Measurements from ENCODE around the gene NUB1. TPM values are rescaled to one million over a fixed set of nuclear protein-coding genes. Genes with fewer than 3 reads are reported as not detected.
A peak's percentile ranks its signal among the peaks of the same experiment; 100 is the strongest.

NUB1 gene
- total RNA-seq, 1 donor from 2014 or later = 47.5 TPM

- CTCF ChIA-PET = interaction anchor here (4.7 to 4.9 kb wide), 2 partner anchors 11 to 24 kb away, joined by 27 to 34 read pairs; no protein-coding TSS in a partner anchor
- intact Hi-C loops (cut with micrococcal nuclease) = loop anchor here (2.0 to 10.0 kb wide), 5 partner anchors 285 to 1625 kb away; partner anchors contain the start of genes ABCB8, CDK5, SLC4A2 and XRCC2
Observed at GRCh38 chr7:151339651-151340382, 1.8 kb upstream of the NUB1 start.

GRCh38 chr7:151340794-151341356 lies 737 bp upstream of the NUB1 start:
- peaks cover 15% of the 10 kb centered on the region for H3K36me3 Mint-ChIP-seq (ENCODE audit: low read depth)
- peaks cover 53% of the 10 kb centered on the region for H3K4me1 Mint-ChIP-seq
- CTCF ChIA-PET = interaction anchor here (0.7 to 4.9 kb wide), 4 partner anchors 10 to 97 kb away, joined by 3 to 34 read pairs (median 15); no protein-coding TSS in a partner anchor
- H3K4me3 Mint-ChIP-seq = peak overlapping the region; percentile 86
- POLR2A ChIA-PET = interaction anchor here (1.1 to 2.1 kb wide), 7 partner anchors 10 to 313 kb away, joined by 3 to 20 read pairs (median 4); partner anchors contain the start of genes ABCB8, CHPF2, RHEB and TMUB1
- DNase-seq = no peak
- no peak for ATAC-seq (ENCODE audit: low read depth)
- intact Hi-C loops (cut with micrococcal nuclease) = loop anchor here (1.0 to 10.0 kb wide), 7 partner anchors 26 to 1626 kb away; partner anchors contain the start of genes ABCB8, CDK5, CHPF2 and SLC4A2
- peaks cover 2% of the 10 kb centered on the region for H3K9me3 Mint-ChIP-seq
- H3K27me3 Mint-ChIP-seq = no peaks in the 10 kb centered on the region
- peak overlapping the region; percentile 93 for H3K27ac Mint-ChIP-seq
- TF ChIP-seq CTCF (IDR thresholded peaks at IDR 0.05) = no peak

More at GRCh38 chr7:151339651-151340382, 1.8 kb upstream of the NUB1 start:
- Mint-ChIP-seq H3K9me3 (peaks cover 2% of the 10 kb centered on the region), H3K4me1 (peaks cover 47% of the 10 kb centered on the region), H3K27me3 (no peaks in the 10 kb centered on the region), H3K36me3 (ENCODE audit: low read depth) (peaks cover 7% of the 10 kb centered on the region), H3K27ac (peak overlapping the region; percentile 93), H3K4me3 (peak overlapping the region; percentile 51)
- no peak for DNase-seq
- no peak for ATAC-seq (ENCODE audit: low read depth)
- no peak for TF ChIP-seq CTCF (IDR thresholded peaks at IDR 0.05)
- POLR2A ChIA-PET = interaction anchor here (1.0 to 2.1 kb wide), 5 partner anchors 11 to 180 kb away, joined by 3 to 9 read pairs (median 3); partner anchors contain the start of gene RHEB

GRCh38 chr7:151342102-151342646 lies 562 bp downstream of the NUB1 start:
- Mint-ChIP-seq H3K27me3 (no peaks in the 10 kb centered on the region), H3K4me1 (peaks cover 50% of the 10 kb centered on the region), H3K4me3 (peak overlapping the region; percentile 86), H3K36me3 (ENCODE audit: low read depth) (peaks cover 26% of the 10 kb centered on the region), H3K27ac (peak overlapping the region; percentile 86), H3K9me3 (peaks cover 2% of the 10 kb centered on the region)
- peak; percentile 40 for ATAC-seq (ENCODE audit: low read depth)
- POLR2A ChIA-PET = interaction anchor here (0.6 to 2.1 kb wide), 9 partner anchors 9 to 314 kb away, joined by 3 to 20 read pairs (median 5); partner anchors contain the start of genes ABCB8, ABCF2, CHPF2 and RHEB
- intact Hi-C loops (cut with micrococcal nuclease) = loop anchor here (1.0 to 10.0 kb wide), 5 partner anchors 8 to 1627 kb away; partner anchors contain the start of genes CDK5, SLC4A2 and XRCC2
- TF ChIP-seq CTCF (IDR thresholded peaks at IDR 0.05) = no peak
- CTCF ChIA-PET = interaction anchor here (4.7 to 4.9 kb wide), 2 partner anchors 9 to 26 kb away, joined by 27 to 34 read pairs; no protein-coding TSS in a partner anchor
- no peak for DNase-seq

- CTCF ChIA-PET = interaction anchor here (0.5 to 4.7 kb wide), 3 partner anchors 9 to 33 kb away, joined by 3 to 34 read pairs (median 4); no protein-coding TSS in a partner anchor
- ATAC-seq (ENCODE audit: low read depth) = no peak
- no peaks in the 10 kb centered on the region for H3K27me3 Mint-ChIP-seq
- peaks cover 33% of the 10 kb centered on the region for H3K36me3 Mint-ChIP-seq (ENCODE audit: low read depth)
- TF ChIP-seq CTCF (IDR thresholded peaks at IDR 0.05) = no peak
- no peak for DNase-seq
- H3K9me3 Mint-ChIP-seq = peaks cover 2% of the 10 kb centered on the region
- H3K27ac Mint-ChIP-seq = peak overlapping the region; percentile 86
- intact Hi-C loops (cut with micrococcal nuclease) = loop anchor here (1.0 to 10.0 kb wide), 5 partner anchors 7 to 1628 kb away; partner anchors contain the start of genes CDK5, SLC4A2 and XRCC2
- H3K4me1 Mint-ChIP-seq = peaks cover 52% of the 10 kb centered on the region
- POLR2A ChIA-PET = interaction anchor here (1.1 kb wide), 1 partner anchor 9 kb away, joined by 5 read pairs; no protein-coding TSS in a partner anchor
- H3K4me3 Mint-ChIP-seq = peak overlapping the region; percentile 86
Observed at GRCh38 chr7:151342811-151343210, 1.2 kb downstream of the NUB1 start.
